H1 (cell line): Measurements from ENCODE around the gene GGTLC2. TPM values are rescaled to one million over a fixed set of nuclear protein-coding genes. Genes with fewer than 3 reads are reported as not detected.

ENCODE experiments used
- CTCF ChIA-PET: fragments of 300-600 bp; sonication (Branson Sonifier 250); formaldehyde crosslinking; loops from one replicate; lab custom pipeline; 2021; ENCODE audit not compliant: partially characterized antibody; lab: Charles Lee
- POLR2A ChIA-PET: fragments of 300-600 bp; sonication (Branson Sonifier 250); formaldehyde crosslinking; loops from one replicate; lab custom pipeline; 2021; ENCODE audit warnings: inconsistent platforms; ENCODE audit not compliant: partially characterized antibody; lab: Charles Lee
- DNase-seq, 2 experiments: peaks; one replicate each; pipeline versions ENCODE4 v3.0.0 to v3.0.0-alpha.2; 2010 to 2022; ENCODE audit warnings: low spot score in 2 of 2, low read depth in 1 of 2, mixed read lengths in 1 of 2
- FAIRE-seq: peaks from 2 replicates; lab custom pipeline; 2011; peaks lifted over from hg19 to GRCh38; lab: Jason Lieb, UNC
- H2AFZ ChIP-seq: 2 replicates; pipeline ENCODE4 v1.8.1; 2012; ENCODE audit warnings: low read length, inconsistent platforms
- H2AK5ac ChIP-seq: 2 replicates; pipeline ENCODE4 v1.6.1; 2013; ENCODE audit warnings: low read depth, low read length
- H2BK120ac ChIP-seq: replicated peaks from 2 replicates; pipeline ENCODE3; 2013; ENCODE audit warnings: low read depth, low read length, inconsistent platforms
- H2BK12ac ChIP-seq: 2 replicates; pipeline ENCODE4 v1.6.1; 2013; ENCODE audit warnings: low read depth, low read length
- H2BK15ac ChIP-seq: 2 replicates; pipeline ENCODE4 v1.6.1; 2013; ENCODE audit warnings: low read length
- H2BK20ac ChIP-seq: 2 replicates; pipeline ENCODE4 v1.6.1; 2013; ENCODE audit warnings: low read length
- H2BK5ac ChIP-seq: 2 replicates; pipeline ENCODE4 v1.6.1; 2013; ENCODE audit warnings: low read depth, low read length
- H3K14ac ChIP-seq: 2 replicates; pipeline ENCODE4 v1.6.1; 2013; ENCODE audit warnings: inconsistent platforms; ENCODE audit not compliant: insufficient read length
- H3K18ac ChIP-seq: 2 replicates; pipeline ENCODE4 v1.6.1; 2013; ENCODE audit warnings: low read length; ENCODE audit errors: extremely low read depth
- H3K23ac ChIP-seq: 2 replicates; pipeline ENCODE4 v1.6.1; 2013; ENCODE audit warnings: inconsistent platforms; ENCODE audit not compliant: insufficient read length
- H3K23me2 ChIP-seq: 2 replicates; pipeline ENCODE4 v1.6.1; 2013; ENCODE audit warnings: low read depth, low read length
- H3K27ac ChIP-seq: 2 replicates; pipeline ENCODE4 v1.6.1; 2011; ENCODE audit warnings: low read depth, low read length, inconsistent platforms
- H3K27me3 ChIP-seq, 4 experiments: replicated peaks in 1 of 4; 1 replicate in 1 of 4; 2 replicates in 3 of 4; pipeline versions ENCODE4 v1.6.1 to v1.8.1; 2011 to 2013; ENCODE audit warnings: low read length in 3 of 4, mild to moderate bottlenecking in 3 of 4, inconsistent platforms in 2 of 4, mixed read lengths in 2 of 4, moderate library complexity in 1 of 4; ENCODE audit not compliant: control insufficient read depth in 3 of 4, insufficient read depth in 3 of 4; ENCODE audit errors: extremely low read depth in 1 of 4
- H3K36me3 ChIP-seq, 4 experiments: 2 replicates each; pipeline versions ENCODE4 v1.6.1 to v1.8.1; 2011 to 2013; ENCODE audit warnings: mild to moderate bottlenecking in 4 of 4, low read length in 3 of 4, moderate library complexity in 2 of 4, control low read depth in 1 of 4, inconsistent platforms in 1 of 4; ENCODE audit not compliant: insufficient read depth in 4 of 4, control insufficient read depth in 2 of 4
- H3K4ac ChIP-seq: replicated peaks from 2 replicates; pipeline ENCODE3; 2013; ENCODE audit warnings: low read length, low read depth, mixed read lengths, inconsistent platforms; ENCODE audit not compliant: insufficient read length
- H3K4me1 ChIP-seq, 4 experiments: replicated peaks in 1 of 4; 1 replicate in 1 of 4; 2 replicates in 3 of 4; pipeline versions ENCODE4 v1.6.1 to v1.8.1; 2011 to 2013; ENCODE audit warnings: low read length in 3 of 4, inconsistent platforms in 2 of 4, mixed read lengths in 1 of 4; ENCODE audit not compliant: insufficient read depth in 4 of 4, control insufficient read depth in 3 of 4
- H3K4me2 ChIP-seq, 2 experiments: 2 replicates each; pipeline versions ENCODE4 v1.6.1 to v1.8.1; 2011 to 2013; ENCODE audit warnings: low read depth in 2 of 2, low read length in 2 of 2, control low read depth in 1 of 2, inconsistent platforms in 1 of 2, mild to moderate bottlenecking in 1 of 2; ENCODE audit not compliant: insufficient read depth in 1 of 2
- H3K4me3 ChIP-seq, 4 experiments: fragments of 200-600, 300-600 bp in 1 of 4; sonication (generic), shearing (Covaris generic), sonication (Bioruptor Twin) in 1 of 4; 2 replicates each; pipeline versions ENCODE4 v1.5.1 to v1.8.1; 2011 to 2016; ENCODE audit warnings: low read length in 4 of 4, low read depth in 3 of 4, control low read depth in 2 of 4, inconsistent platforms in 2 of 4, mild to moderate bottlenecking in 2 of 4, mixed read lengths in 1 of 4, moderate library complexity in 1 of 4; ENCODE audit not compliant: insufficient read depth in 2 of 4; ENCODE audit errors: extremely low read depth in 1 of 4
- H3K56ac ChIP-seq: replicated peaks from 2 replicates; pipeline ENCODE3; 2013; ENCODE audit warnings: low read depth, mild to moderate bottlenecking, mixed read lengths, low read length, inconsistent platforms; ENCODE audit not compliant: insufficient read length
- H3K79me1 ChIP-seq: 2 replicates; pipeline ENCODE4 v1.6.1; 2013; ENCODE audit warnings: low read depth, low read length, control low read depth
- H3K79me2 ChIP-seq, 2 experiments: 2 replicates each; pipeline versions ENCODE4 v1.6.1 to v1.8.1; 2012 to 2013; ENCODE audit warnings: low read length in 2 of 2, mild to moderate bottlenecking in 2 of 2, inconsistent platforms in 1 of 2; ENCODE audit not compliant: insufficient read depth in 2 of 2, control insufficient read depth in 1 of 2
- H3K9ac ChIP-seq, 4 experiments: replicated peaks in 1 of 4; 1 replicate in 1 of 4; 2 replicates in 3 of 4; pipeline versions ENCODE4 v1.6.1 to v1.8.1; 2011 to 2013; ENCODE audit warnings: low read depth in 3 of 4, low read length in 3 of 4, control low read depth in 2 of 4, mild to moderate bottlenecking in 2 of 4, moderate library complexity in 2 of 4, inconsistent platforms in 1 of 4; ENCODE audit errors: extremely low read depth in 1 of 4
- H3K9me3 ChIP-seq, 2 experiments: 2 replicates each; pipeline versions ENCODE4 v1.6.1 to v1.8.1; 2012 to 2013; ENCODE audit warnings: mild to moderate bottlenecking in 2 of 2, moderate library complexity in 2 of 2, control low read depth in 1 of 2, inconsistent platforms in 1 of 2, low read depth in 1 of 2, low read length in 1 of 2, mixed read lengths in 1 of 2; ENCODE audit not compliant: insufficient read depth in 2 of 2
- H4K20me1 ChIP-seq, 2 experiments: replicated peaks in 1 of 2; 2 replicates each; pipeline versions ENCODE3 to v1.8.1; 2011 to 2013; ENCODE audit warnings: inconsistent platforms in 2 of 2, low read length in 2 of 2, mild to moderate bottlenecking in 1 of 2; ENCODE audit not compliant: insufficient read depth in 2 of 2, control insufficient read depth in 1 of 2
- H4K5ac ChIP-seq: 2 replicates; pipeline ENCODE4 v1.6.1; 2013; ENCODE audit warnings: low read length, low read depth, mixed read lengths, inconsistent platforms; ENCODE audit not compliant: insufficient read length
- H4K8ac ChIP-seq: 2 replicates; pipeline ENCODE4 v1.8.0; 2013; ENCODE audit warnings: mild to moderate bottlenecking, moderate library complexity, low read length, inconsistent platforms; ENCODE audit not compliant: insufficient read depth; ENCODE audit errors: extremely low read depth
- H4K91ac ChIP-seq: replicated peaks from 2 replicates; pipeline ENCODE3; 2013; ENCODE audit warnings: low read length, mixed read lengths, inconsistent platforms; ENCODE audit not compliant: insufficient read length
- CEBPB ChIP-seq: IDR thresholded peaks from 2 replicates; pipeline ENCODE4 v1.6.1; 2012; ENCODE audit warnings: low read depth, low read length
- CREB1 ChIP-seq: IDR thresholded peaks from 2 replicates; pipeline ENCODE4 v1.6.1; 2012; ENCODE audit warnings: inconsistent platforms
- CTBP2 ChIP-seq: IDR thresholded peaks from 2 replicates; pipeline ENCODE4 v1.7.0; 2011; ENCODE audit warnings: borderline replicate concordance, mild to moderate bottlenecking, moderate library complexity, mixed read lengths, low read length; ENCODE audit not compliant: insufficient read depth, insufficient read length
- EZH2 ChIP-seq: fragments of 200-600 bp; sonication (generic); IDR thresholded peaks from 2 replicates; pipeline ENCODE4 v1.7.1; 2012; ENCODE audit warnings: low read depth, mild to moderate bottlenecking, moderate library complexity, low read length, inconsistent platforms; ENCODE audit not compliant: severe bottlenecking
- MAFK ChIP-seq: IDR thresholded peaks from 2 replicates; pipeline ENCODE4 v1.6.1; 2012; ENCODE audit warnings: low read depth, mild to moderate bottlenecking, improper control_type of control experiment, low read length
- RFX5 ChIP-seq: IDR thresholded peaks from 2 replicates; pipeline ENCODE4 v1.6.1; 2011; ENCODE audit warnings: low read depth, low read length, improper control_type of control experiment, borderline replicate concordance
- SIX5 ChIP-seq: IDR thresholded peaks from 2 replicates; pipeline ENCODE4 v1.6.1; 2011; ENCODE audit warnings: mild to moderate bottlenecking, low read depth, low read length
- SUZ12 ChIP-seq: fragments of 200-600 bp; sonication (generic); IDR thresholded peaks from 2 replicates; pipeline ENCODE4 v1.6.1; 2012; ENCODE audit warnings: mild to moderate bottlenecking, inconsistent platforms, low read length, moderate library complexity, mixed read lengths
- TBP ChIP-seq: IDR thresholded peaks from 2 replicates; pipeline ENCODE4 v1.6.1; 2011; ENCODE audit warnings: low read depth, low read length, improper control_type of control experiment
- TCF12 ChIP-seq: IDR thresholded peaks from 2 replicates; pipeline ENCODE4 v1.6.1; 2011; ENCODE audit warnings: low read depth, mild to moderate bottlenecking, low read length
- TEAD4 ChIP-seq: IDR thresholded peaks from 2 replicates; pipeline ENCODE4 v1.6.1; 2012; ENCODE audit warnings: low read depth, low read length, inconsistent platforms, mixed read lengths
- WGBS, 2 experiments: shearing (Covaris generic) in 1 of 2; methylation state at CpG; one replicate each; pipeline versions ENCODE4 v1.1.6 to v1.1.7; 2013 to 2015; ENCODE audit warnings: low lambda C conversion rate in 2 of 2, mixed read lengths in 2 of 2, inconsistent platforms in 1 of 2, low coverage in 1 of 2, missing lambda C conversion rate in 1 of 2; ENCODE audit not compliant: insufficient replicate concordance in 2 of 2, insufficient coverage in 1 of 2, insufficient read length in 1 of 2; ENCODE audit errors: extremely low coverage in 1 of 2, missing lambda C conversion rate in 1 of 2; 5-methylcytosine and 5-hydroxymethylcytosine counted together
- polyA plus RNA-seq, 7 experiments: library from polyadenylated mRNA; depleted of rRNA in 3 of 7; stranded (reverse) in 5 of 7; unstranded in 2 of 7; fragments of >200 nt in 5 of 7; fragments of 200-250 nt in 2 of 7; gene quantifications; 1 replicate in 5 of 7; 2 replicates in 1 of 7; 4 replicates in 1 of 7; pipeline versions ENCODE4 v1.2.1 to v1.2.3, GENCODE V29; 2011 to 2013; ENCODE audit warnings: missing spikeins in 2 of 7, mixed read lengths in 2 of 7
- total RNA-seq: library from RNA; stranded (reverse); fragmentation: NEBNext Ultra II Directional; extraction: Animal tissue kit (Norgen Biotek cat#: 25700); gene quantifications from 2 replicates; pipeline ENCODE4 v1.2.1, GENCODE V29; 2021
- TF ChIP-seq, protein P1 (sequence below): IDR thresholded peaks from 2 replicates; pipeline ENCODE4 v1.6.1; 2012; ENCODE audit warnings: low read length, inconsistent platforms

GGTLC2 gene
- total and polyA plus RNA-seq, 2 of the 8 experiments (the other 6 are each of a cell fraction or from before 2014, with no cell fraction given), result not detected

GRCh38 chr22:22618448-22618847, 26.0 kb upstream of the GGTLC2 start:
- Histone ChIP-seq H3K18ac (no peak overlapping the region), H3K4me2 (no peak overlapping the region), H3K56ac (no peak overlapping the region), H3K23ac (no peak overlapping the region), H3K9me3 (peaks cover 12 to 63% of the 10 kb centered on the region in 2 experiments), H3K4me1 (no peaks in the 10 kb centered on the region), H2BK5ac (no peak overlapping the region), H3K14ac (no peak overlapping the region), H3K9ac (no peak overlapping the region), H3K27ac (no peak overlapping the region), H4K91ac (no peak overlapping the region), H4K8ac (no peak overlapping the region), H3K36me3 (no peaks in the 10 kb centered on the region), H4K5ac (no peak overlapping the region), H4K20me1 (peaks cover 0 to 3% of the 10 kb centered on the region in 2 experiments), H3K4me3 (no peak overlapping the region), H3K27me3 (peaks cover 27 to 56% (median 43%) of the 10 kb centered on the region in 4 experiments), H2BK15ac (no peak overlapping the region), H3K23me2 (no peaks in the 10 kb centered on the region), H3K4ac (no peak overlapping the region), H3K79me1 (no peaks in the 10 kb centered on the region), H3K79me2 (no peaks in the 10 kb centered on the region), H2AFZ (no peak overlapping the region), H2BK120ac (no peak overlapping the region), H2BK12ac (no peak overlapping the region), H2BK20ac (no peak overlapping the region), H2AK5ac (no peak overlapping the region)
- DNase-seq, result no peak
- FAIRE-seq, result no peak
- ChIA-PET POLR2A (no interaction called here), CTCF (interaction anchor here (1.1 kb wide), 1 partner anchor 155 kb away, joined by 3 read pairs; no protein-coding TSS in a partner anchor)
- WGBS, 2 experiments, result 83% methylated on average over 7 of the region's 7 CpGs; no CpG with 5 or more reads in 1 of the 2 experiments
- no peak for TF ChIP-seq TCF12
- TF ChIP-seq MAFK, result no peak
- no peak for TF ChIP-seq SUZ12
- no peak for TF ChIP-seq CREB1
- no peak for TF ChIP-seq EZH2
- no peak for TF ChIP-seq SIX5
- TF ChIP-seq RFX5, result no peak
- TF ChIP-seq CEBPB, result no peak
- TF ChIP-seq TBP, result no peak
- no peak for TF ChIP-seq CTBP2
- TF ChIP-seq, protein P1, sequence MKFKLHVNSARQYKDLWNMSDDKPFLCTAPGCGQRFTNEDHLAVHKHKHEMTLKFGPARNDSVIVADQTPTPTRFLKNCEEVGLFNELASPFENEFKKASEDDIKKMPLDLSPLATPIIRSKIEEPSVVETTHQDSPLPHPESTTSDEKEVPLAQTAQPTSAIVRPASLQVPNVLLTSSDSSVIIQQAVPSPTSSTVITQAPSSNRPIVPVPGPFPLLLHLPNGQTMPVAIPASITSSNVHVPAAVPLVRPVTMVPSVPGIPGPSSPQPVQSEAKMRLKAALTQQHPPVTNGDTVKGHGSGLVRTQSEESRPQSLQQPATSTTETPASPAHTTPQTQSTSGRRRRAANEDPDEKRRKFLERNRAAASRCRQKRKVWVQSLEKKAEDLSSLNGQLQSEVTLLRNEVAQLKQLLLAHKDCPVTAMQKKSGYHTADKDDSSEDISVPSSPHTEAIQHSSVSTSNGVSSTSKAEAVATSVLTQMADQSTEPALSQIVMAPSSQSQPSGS, result no peak
- no peak for TF ChIP-seq TEAD4
